Endothelial cell of umbilical vein (primary cell): Measurements from ENCODE around the gene GPR25. TPM values are rescaled to one million over a fixed set of nuclear protein-coding genes. Genes with fewer than 3 reads are reported as not detected.

Experiments used
- BruUV-seq: library from RNA; stranded (reverse); fragments of 400-500 nt; replicated peaks from 2 replicates; lab custom pipeline; 2021; lab: Mats Ljungman, UMichigan
- CTCF ChIA-PET: fragments of 300-600, 350-600 bp; sonication (Branson Sonifier 250); formaldehyde crosslinking; loops from one replicate; lab custom pipeline; 2021; ENCODE audit warnings: antibody characterized with exemption, inconsistent platforms; lab: Charles Lee
- POLR2A ChIA-PET: fragments of 300-600, 350-600 bp; sonication (Branson Sonifier 250); formaldehyde crosslinking; loops from one replicate; lab custom pipeline; 2021; ENCODE audit warnings: antibody characterized with exemption, inconsistent platforms; lab: Charles Lee
- DNase-seq: peaks from one replicate; pipeline ENCODE4 v3.0.0-alpha.2; 2011; ENCODE audit warnings: low read depth, low spot score
- FAIRE-seq: peaks from 2 replicates; lab custom pipeline; 2011; peaks lifted over from hg19 to GRCh38; lab: Jason Lieb, UNC
- H2AFZ ChIP-seq: 2 replicates; pipeline ENCODE4 v1.6.0; 2012; ENCODE audit warnings: low read depth, low read length, control low read depth, inconsistent platforms
- H3K27ac ChIP-seq: 2 replicates; pipeline ENCODE4 v1.5.1; 2011; ENCODE audit warnings: low read depth, mild to moderate bottlenecking, control low read depth, low read length, moderate library complexity; ENCODE audit not compliant: insufficient read depth
- H3K27me3 ChIP-seq, 2 experiments: 2 replicates each; pipeline versions ENCODE4 v1.6.0 to v1.6.1; 2011; ENCODE audit warnings: low read length in 2 of 2, mixed read lengths in 1 of 2; ENCODE audit not compliant: control insufficient read depth in 2 of 2, insufficient read depth in 2 of 2
- H3K36me3 ChIP-seq, 2 experiments: 2 replicates in 1 of 2; 3 replicates in 1 of 2; pipeline ENCODE4 v1.5.1; 2011; ENCODE audit warnings: low read length in 2 of 2, mild to moderate bottlenecking in 1 of 2, moderate library complexity in 1 of 2; ENCODE audit not compliant: control insufficient read depth in 2 of 2, insufficient read depth in 2 of 2; ENCODE audit errors: extremely low read depth in 1 of 2
- H3K4me1 ChIP-seq: 3 replicates; pipeline ENCODE4 v1.5.1; 2011; ENCODE audit warnings: mild to moderate bottlenecking, low read length; ENCODE audit not compliant: control insufficient read depth, insufficient read depth; ENCODE audit errors: extremely low read depth
- H3K4me2 ChIP-seq: 2 replicates; pipeline ENCODE4 v1.6.1; 2011; ENCODE audit warnings: low read length, control low read depth, mixed read lengths; ENCODE audit not compliant: insufficient read depth
- H3K4me3 ChIP-seq, 3 experiments: fragments of 200-600 bp in 1 of 3; sonication (generic), shearing (Covaris generic) in 1 of 3; replicated peaks in 1 of 3; 2 replicates each; pipeline ENCODE4 v1.5.1; 2011 to 2016; ENCODE audit warnings: control low read depth in 3 of 3, low read length in 3 of 3, mild to moderate bottlenecking in 2 of 3, inconsistent platforms in 1 of 3, low read depth in 1 of 3, moderate library complexity in 1 of 3; ENCODE audit not compliant: insufficient read depth in 1 of 3
- H3K79me2 ChIP-seq: 2 replicates; pipeline ENCODE4 v1.6.0; 2012; ENCODE audit warnings: low read length, inconsistent platforms; ENCODE audit not compliant: control insufficient read depth, insufficient read depth
- H3K9ac ChIP-seq: replicated peaks from 2 replicates; pipeline ENCODE3; 2011; ENCODE audit warnings: low read length, control low read depth; ENCODE audit not compliant: insufficient read depth; ENCODE audit errors: extremely low read depth
- H3K9me1 ChIP-seq: replicated peaks from 3 replicates; pipeline ENCODE4 v1.6.0; 2011; ENCODE audit warnings: mild to moderate bottlenecking, low read length; ENCODE audit not compliant: control insufficient read depth, insufficient read depth; ENCODE audit errors: extremely low read depth
- H3K9me3 ChIP-seq: replicated peaks from 2 replicates; pipeline ENCODE4 v1.5.1; 2012; ENCODE audit warnings: low read length, inconsistent platforms; ENCODE audit not compliant: control insufficient read depth, insufficient read depth
- H4K20me1 ChIP-seq: replicated peaks from 2 replicates; pipeline ENCODE3; 2011; ENCODE audit warnings: mild to moderate bottlenecking, low read length; ENCODE audit not compliant: control insufficient read depth, insufficient read depth; ENCODE audit errors: extremely low read depth
- EZH2 ChIP-seq: IDR thresholded peaks from 2 replicates; pipeline ENCODE4 v1.6.1; 2012; ENCODE audit warnings: borderline replicate concordance, low read depth, mild to moderate bottlenecking, moderate library complexity, low read length, inconsistent platforms; ENCODE audit not compliant: severe bottlenecking
- FOS ChIP-seq: IDR thresholded peaks from 2 replicates; pipeline ENCODE4 v1.6.1; 2011; ENCODE audit warnings: mild to moderate bottlenecking, low read length, moderate library complexity, borderline replicate concordance; ENCODE audit not compliant: insufficient read depth
- GATA2 ChIP-seq: IDR thresholded peaks from 2 replicates; pipeline ENCODE4 v1.7.0; 2011; ENCODE audit warnings: low read depth, mild to moderate bottlenecking, moderate library complexity, mixed read lengths, low read length; ENCODE audit not compliant: insufficient read length, insufficient read depth
- JUN ChIP-seq: IDR thresholded peaks from 2 replicates; pipeline ENCODE4 v1.6.1; 2011; ENCODE audit warnings: borderline replicate concordance, low read depth; ENCODE audit not compliant: insufficient read length, insufficient read depth
- MYC ChIP-seq: IDR thresholded peaks from one replicate; pipeline ENCODE4 v1.6.1; 2011; ENCODE audit warnings: mild to moderate bottlenecking, low read depth, low read length
- POLR2A ChIP-seq: IDR thresholded peaks from 2 replicates; pipeline ENCODE4 v1.6.1; 2012; ENCODE audit warnings: low read depth, mild to moderate bottlenecking, control low read depth, low read length
- POLR2AphosphoS5 ChIP-seq: IDR thresholded peaks from 2 replicates; pipeline ENCODE4 v1.6.1; 2012; ENCODE audit warnings: low read depth, mild to moderate bottlenecking, control low read depth, low read length, moderate library complexity; ENCODE audit not compliant: insufficient read depth
- dilution Hi-C: fragments of 300-500 bp; cut with MboI; formaldehyde crosslinking; loops from one replicate; pipeline ENCODE4 v1.15.0; 2019; ENCODE audit warnings: low sequenced_read_pairs; ENCODE audit not compliant: extremely low pct_ligation_motif_present
- intact Hi-C: fragments of 100-400 bp; cut with micrococcal nuclease; formaldehyde crosslinking; loops from one replicate; pipeline ENCODE4 v1.10.0; 2022
- polyA plus RNA-seq, 4 experiments: library from polyadenylated mRNA; depleted of rRNA in 3 of 4; stranded (reverse) in 3 of 4; unstranded in 1 of 4; fragments of >200 nt; gene quantifications; 2 replicates each; pipeline versions ENCODE4 v1.2.1 to v1.2.3, GENCODE V29; 2011 to 2012; ENCODE audit warnings: missing spikeins in 1 of 4
- total RNA-seq: library from RNA; stranded (reverse); gene quantifications from 2 replicates; pipeline ENCODE4 v1.2.3, GENCODE V29; 2021
- TF ChIP-seq, protein P1 (sequence below), 2 donors: IDR thresholded peaks; 1 replicate in 1 of 2; 2 replicates in 1 of 2; pipeline ENCODE4 v1.5.1; 2011; ENCODE audit warnings: low read length in 2 of 2, mild to moderate bottlenecking in 2 of 2, moderate library complexity in 2 of 2, control low read depth in 1 of 2, inconsistent platforms in 1 of 2, low read depth in 1 of 2; ENCODE audit not compliant: insufficient read depth in 1 of 2; ENCODE audit errors: extremely low read depth in 1 of 2
- TF ChIP-seq, protein P2 (sequence below): IDR thresholded peaks from 2 replicates; pipeline ENCODE4 v1.6.1; 2011; ENCODE audit not compliant: insufficient read depth, insufficient read length

GPR25 gene
- total and polyA plus RNA-seq, 2 donors (not counting 3 experiments of a cell fraction or from before 2014, with no cell fraction given), result not detected

DNA sequence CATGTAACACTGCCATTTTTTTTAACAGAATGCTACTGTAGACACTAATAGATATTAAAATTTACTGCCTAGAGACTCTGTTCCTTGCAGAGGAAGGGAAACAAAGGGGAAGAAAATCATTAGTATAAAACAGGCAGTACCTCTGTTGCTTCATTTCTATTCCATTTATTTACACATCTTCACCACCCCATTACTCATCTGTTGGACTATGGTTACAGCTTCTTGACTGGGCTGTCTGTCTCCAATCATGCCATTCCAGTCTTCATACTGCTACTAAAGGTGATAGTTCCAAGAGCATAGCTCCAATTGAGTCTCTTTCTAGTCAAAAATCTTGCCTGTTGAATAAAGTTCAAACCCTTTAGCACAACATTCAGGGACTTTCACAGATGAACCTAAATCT lies 22.2 kb upstream of the GPR25 start:
- dilution Hi-C loops (no loop called here), intact Hi-C loops (no loop called here)
- no peak overlapping the region for H3K27ac ChIP-seq
- H3K4me1 ChIP-seq, result no peaks in the 10 kb centered on the region
- no peaks in the 10 kb centered on the region for H3K9me1 ChIP-seq
- no peaks in the 10 kb centered on the region for H4K20me1 ChIP-seq
- ChIA-PET CTCF (interaction anchor here (0.8 to 1.5 kb wide), 4 partner anchors 9 to 228 kb away, joined by 3 to 7 read pairs (median 6); no protein-coding TSS in a partner anchor), POLR2A (no interaction called here)
- peaks cover 19 to 37% of the 10 kb centered on the region in 2 experiments for H3K36me3 ChIP-seq
- no peaks in the 10 kb centered on the region for H3K79me2 ChIP-seq
- H3K4me3 ChIP-seq, result no peak overlapping the region
- no peaks in the 10 kb centered on the region for H3K27me3 ChIP-seq
- no peak for FAIRE-seq
- no peak overlapping the region for H3K4me2 ChIP-seq
- no peaks in the 10 kb centered on the region for H3K9me3 ChIP-seq
- DNase-seq, result no peak
- no TSS peak for BruUV-seq
- H2AFZ ChIP-seq, result no peak overlapping the region
- TF ChIP-seq EZH2, result no peak
- TF ChIP-seq FOS, result no peak
- no peak for TF ChIP-seq POLR2A
- TF ChIP-seq MYC, result no peak
- no peak for TF ChIP-seq GATA2
- no peak for TF ChIP-seq JUN
- no peak for TF ChIP-seq POLR2AphosphoS5
- no peak overlapping the region for H3K9ac ChIP-seq

DNA sequence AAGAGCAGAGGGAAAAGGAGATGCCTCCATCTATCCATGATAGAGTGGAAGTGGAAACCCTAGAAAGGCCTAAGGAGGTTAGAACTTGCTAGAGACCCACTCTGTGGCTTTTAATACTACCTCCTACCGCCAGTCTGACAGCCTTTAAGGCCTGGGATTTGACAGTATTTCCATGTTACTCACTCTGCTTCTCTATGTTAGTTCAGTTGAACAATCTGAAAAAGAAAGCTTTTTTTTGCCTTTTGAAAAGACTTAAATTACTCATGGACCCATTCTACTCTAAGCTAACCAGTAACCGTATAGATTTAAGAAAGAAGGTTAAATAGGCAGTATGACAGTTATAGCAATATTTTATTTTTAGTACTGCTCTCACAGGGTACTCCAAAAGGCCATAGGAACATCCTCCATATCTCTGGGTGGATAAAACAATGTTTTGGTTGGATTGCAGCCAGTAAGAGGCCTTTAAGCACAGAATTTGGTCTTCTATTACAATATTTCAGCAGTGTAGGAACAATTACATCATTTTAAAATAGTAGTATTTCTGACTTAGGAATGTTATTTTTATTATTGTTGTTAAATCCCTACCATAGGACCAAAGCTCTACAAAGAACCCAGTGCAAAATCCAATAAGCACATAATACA lies 15.9 kb upstream of the GPR25 start:
- H3K36me3 ChIP-seq, result peaks cover 5 to 24% of the 10 kb centered on the region in 2 experiments
- ChIA-PET POLR2A (no interaction called here), CTCF (interaction anchor here (0.8 to 1.1 kb wide), 3 partner anchors 12 to 298 kb away, joined by 3 read pairs; no protein-coding TSS in a partner anchor)
- intact Hi-C loops, result no loop called here
- H3K9me3 ChIP-seq, result no peaks in the 10 kb centered on the region
- no peak overlapping the region for H3K4me3 ChIP-seq
- H3K27me3 ChIP-seq, result no peaks in the 10 kb centered on the region
- H3K4me1 ChIP-seq, result no peaks in the 10 kb centered on the region
- no peaks in the 10 kb centered on the region for H4K20me1 ChIP-seq
- no peaks in the 10 kb centered on the region for H3K79me2 ChIP-seq
- H3K27ac ChIP-seq, result no peak overlapping the region
- no peak overlapping the region for H3K9ac ChIP-seq
- dilution Hi-C loops, result no loop called here
- BruUV-seq, result no TSS peak
- FAIRE-seq, result no peak
- H3K4me2 ChIP-seq, result no peak overlapping the region
- no peaks in the 10 kb centered on the region for H3K9me1 ChIP-seq
- peak; percentile 50 for DNase-seq
- TF ChIP-seq JUN (no peak), MYC (no peak), FOS (no peak), EZH2 (no peak), GATA2 (no peak), POLR2AphosphoS5 (no peak), POLR2A (no peak)
- TF ChIP-seq, protein P1, sequence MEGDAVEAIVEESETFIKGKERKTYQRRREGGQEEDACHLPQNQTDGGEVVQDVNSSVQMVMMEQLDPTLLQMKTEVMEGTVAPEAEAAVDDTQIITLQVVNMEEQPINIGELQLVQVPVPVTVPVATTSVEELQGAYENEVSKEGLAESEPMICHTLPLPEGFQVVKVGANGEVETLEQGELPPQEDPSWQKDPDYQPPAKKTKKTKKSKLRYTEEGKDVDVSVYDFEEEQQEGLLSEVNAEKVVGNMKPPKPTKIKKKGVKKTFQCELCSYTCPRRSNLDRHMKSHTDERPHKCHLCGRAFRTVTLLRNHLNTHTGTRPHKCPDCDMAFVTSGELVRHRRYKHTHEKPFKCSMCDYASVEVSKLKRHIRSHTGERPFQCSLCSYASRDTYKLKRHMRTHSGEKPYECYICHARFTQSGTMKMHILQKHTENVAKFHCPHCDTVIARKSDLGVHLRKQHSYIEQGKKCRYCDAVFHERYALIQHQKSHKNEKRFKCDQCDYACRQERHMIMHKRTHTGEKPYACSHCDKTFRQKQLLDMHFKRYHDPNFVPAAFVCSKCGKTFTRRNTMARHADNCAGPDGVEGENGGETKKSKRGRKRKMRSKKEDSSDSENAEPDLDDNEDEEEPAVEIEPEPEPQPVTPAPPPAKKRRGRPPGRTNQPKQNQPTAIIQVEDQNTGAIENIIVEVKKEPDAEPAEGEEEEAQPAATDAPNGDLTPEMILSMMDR (IDR thresholded peaks at IDR 0.05; ENCODE audit: extremely low read depth in 1 of 2, insufficient read depth in 1 of 2, low read depth in 1 of 2, low read length in 2 of 2), result no peak
- TF ChIP-seq, protein P2, sequence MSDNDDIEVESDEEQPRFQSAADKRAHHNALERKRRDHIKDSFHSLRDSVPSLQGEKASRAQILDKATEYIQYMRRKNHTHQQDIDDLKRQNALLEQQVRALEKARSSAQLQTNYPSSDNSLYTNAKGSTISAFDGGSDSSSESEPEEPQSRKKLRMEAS, result no peak
- no peak overlapping the region for H2AFZ ChIP-seq
